Left forelimb (tissue), 1 donor: ENCODE data around the gene MRGPRG.
"Not testable (repeated sequence)": the region's sequence is repeated elsewhere in the genome, so short reads cannot be mapped to it uniquely, and the experiment has no call there.

Experiments used
- DNase-seq: peaks from one replicate; pipeline ENCODE4 v3.0.0-alpha.2; 2018; ENCODE audit warnings: low spot score

Gene MRGPRG

DNA sequence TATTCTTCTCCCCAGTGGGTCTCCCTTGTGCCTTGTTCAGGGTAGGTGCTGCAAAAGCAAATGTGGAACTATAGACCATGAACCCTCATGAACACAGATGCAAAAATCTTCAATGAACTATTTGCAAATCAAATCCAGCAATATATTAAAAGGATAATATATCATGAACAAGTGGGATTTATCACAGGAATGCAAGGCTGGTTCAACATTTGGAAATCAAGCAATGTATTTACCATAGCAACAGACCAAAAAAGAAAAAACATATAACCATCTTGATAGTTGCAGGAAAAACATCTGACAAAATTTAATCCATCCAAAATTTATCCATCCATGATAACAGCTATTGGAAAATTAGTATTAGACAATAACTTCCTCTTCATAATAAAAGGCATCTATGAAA, 42.1 kb downstream of the MRGPRG start:
- DNase-seq: no peak

GRCh38 chr11:3175194-3175593, 43.4 kb downstream of the MRGPRG start:
- peak; percentile 58 for DNase-seq

GRCh38 chr11:3174387-3174786, 44.2 kb downstream of the MRGPRG start:
- DNase-seq: no peak

DNA sequence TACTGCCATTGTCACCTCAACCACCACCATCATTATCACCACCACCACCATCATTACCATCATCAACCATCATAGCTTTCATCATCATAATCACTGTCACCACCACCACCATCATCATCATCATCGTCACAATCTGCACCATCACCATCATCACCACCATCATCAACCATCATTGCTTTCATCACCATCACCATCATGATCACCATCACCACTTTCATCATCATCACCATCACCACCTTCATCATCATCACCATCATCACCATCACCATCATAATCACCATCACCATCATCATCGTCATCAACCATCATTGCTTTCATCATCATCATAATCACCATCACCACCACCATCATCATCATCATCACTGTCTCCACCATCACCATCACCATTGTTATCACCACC, 44.8 kb downstream of the MRGPRG start:
- no peak for DNase-seq

GRCh38 chr11:3171931-3172560, 46.6 kb downstream of the MRGPRG start:
- DNase-seq: peak; percentile 61

GRCh38 chr11:3170756-3171650, 47.6 kb downstream of the MRGPRG start:
- DNase-seq: peak; percentile 65

DNA sequence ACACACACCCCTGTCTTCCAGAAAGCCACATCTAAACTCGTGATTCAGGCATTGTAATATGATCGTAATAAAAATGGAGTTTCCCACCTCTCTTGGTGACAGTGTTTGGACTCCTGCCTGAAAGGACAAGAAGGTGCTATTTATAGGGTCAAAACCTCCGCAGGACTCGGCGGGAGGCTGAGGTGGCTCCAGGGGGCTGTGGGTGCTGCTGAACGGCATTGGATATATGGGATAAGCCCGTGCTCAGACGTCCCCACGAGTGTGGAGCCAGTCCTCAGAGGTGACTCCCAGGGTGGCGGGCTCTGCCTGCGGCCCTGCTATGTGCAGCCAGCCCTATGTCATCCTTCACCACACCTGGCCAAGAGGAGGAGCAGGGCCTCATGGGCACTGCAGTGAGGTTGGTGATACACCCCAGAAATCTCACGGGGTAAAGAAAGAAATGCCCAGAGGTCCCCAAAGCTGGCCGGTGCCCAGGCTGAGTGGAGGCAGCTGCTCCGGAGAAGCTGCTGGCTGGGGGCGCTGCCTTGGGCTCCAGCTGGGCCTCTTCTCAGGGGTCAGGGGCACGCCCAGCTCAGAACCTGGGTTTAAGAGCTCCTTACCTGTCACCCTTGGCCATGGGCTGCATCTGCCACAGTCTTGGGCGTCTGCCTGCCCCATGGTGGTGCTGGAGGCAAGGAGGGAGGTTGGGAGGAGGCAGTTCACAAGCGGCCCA, 48.4 kb downstream of the MRGPRG start:
- DNase-seq: no peak

- peak; percentile 72 for DNase-seq
Observed at GRCh38 chr11:3169255-3170043, 49.2 kb downstream of the MRGPRG start.

DNA sequence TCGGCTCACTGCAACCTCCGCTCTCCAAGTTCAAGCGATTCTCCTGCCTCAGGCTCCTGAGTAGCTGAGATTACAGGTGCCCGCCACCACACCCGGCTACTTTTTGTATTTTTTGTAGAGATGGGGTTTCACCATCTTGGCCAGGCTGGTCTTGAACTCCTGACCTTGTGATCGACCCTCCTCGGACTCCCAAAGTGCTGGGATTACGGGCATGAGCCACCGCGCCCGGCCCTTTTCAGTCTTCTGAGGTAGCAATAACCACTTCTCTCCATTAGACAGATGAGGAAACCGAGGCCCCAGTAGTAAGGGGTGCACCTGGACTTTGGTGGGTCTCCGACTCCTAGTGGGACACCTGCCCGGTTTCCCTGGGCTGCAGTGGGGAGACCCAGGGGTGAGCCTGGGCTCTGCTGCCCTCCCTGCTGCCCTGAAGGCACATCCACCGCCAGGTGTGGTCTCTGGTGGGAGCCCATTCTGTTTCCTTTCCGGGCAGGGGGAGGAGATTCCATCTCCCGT, 49.8 kb downstream of the MRGPRG start:
- not testable (repeated sequence) for DNase-seq
